Liver (tissue), 9 donors: ENCODE data around the gene HPCAL4. TPM values are rescaled to one million over a fixed set of nuclear protein-coding genes. Genes with fewer than 3 reads are reported as not detected.

Experiments used
- DNase-seq: peaks from one replicate; pipeline ENCODE4 v3.0.0-alpha.2; 2017; ENCODE audit warnings: low spot score
- H3K27ac ChIP-seq, 2 donors: one replicate each; pipeline ENCODE4 v1.7.0; 2013; ENCODE audit warnings: inconsistent platforms in 2 of 2, low read length in 2 of 2, control low read depth in 1 of 2, low read depth in 1 of 2, mild to moderate bottlenecking in 1 of 2
- H3K27me3 ChIP-seq, 4 donors: one replicate each; pipeline versions ENCODE4 v1.6.1 to v1.7.0; 2013; ENCODE audit warnings: low read length in 3 of 4, inconsistent platforms in 1 of 4, mild to moderate bottlenecking in 1 of 4, moderate library complexity in 1 of 4; ENCODE audit not compliant: control insufficient read depth in 4 of 4, insufficient read depth in 4 of 4
- H3K36me3 ChIP-seq, 4 donors: one replicate each; pipeline versions ENCODE4 v1.6.1 to v1.7.0; 2013; ENCODE audit warnings: low read length in 3 of 4, mild to moderate bottlenecking in 3 of 4, low read depth in 1 of 4, moderate library complexity in 1 of 4; ENCODE audit not compliant: control insufficient read depth in 4 of 4, insufficient read depth in 3 of 4
- H3K4me1 ChIP-seq, 4 donors: one replicate each; pipeline versions ENCODE4 v1.6.1 to v1.7.0; 2013; ENCODE audit warnings: low read length in 3 of 4, mild to moderate bottlenecking in 3 of 4, moderate library complexity in 1 of 4; ENCODE audit not compliant: control insufficient read depth in 4 of 4, insufficient read depth in 4 of 4
- H3K4me3 ChIP-seq, 3 donors: one replicate each; pipeline versions ENCODE4 v1.6.1 to v1.7.0; 2013; ENCODE audit warnings: low read length in 3 of 3, control low read depth in 1 of 3, low read depth in 1 of 3, mild to moderate bottlenecking in 1 of 3
- H3K9ac ChIP-seq, 2 donors: one replicate each; pipeline ENCODE4 v1.7.0; 2013; ENCODE audit warnings: low read length in 2 of 2, mild to moderate bottlenecking in 2 of 2, moderate library complexity in 2 of 2, control low read depth in 1 of 2, low read depth in 1 of 2
- H3K9me3 ChIP-seq, 4 donors: one replicate each; pipeline versions ENCODE4 v1.6.1 to v1.7.0; 2013; ENCODE audit warnings: low read length in 3 of 4; ENCODE audit not compliant: control insufficient read depth in 4 of 4
- EGR1 ChIP-seq, 2 donors: IDR thresholded peaks; 2 replicates each; pipeline ENCODE4 v1.6.1; 2016 to 2018; ENCODE audit warnings: antibody characterized with exemption in 2 of 2, low read depth in 2 of 2
- FOXA1 ChIP-seq: IDR thresholded peaks from 2 replicates; pipeline ENCODE4 v1.6.1; 2016; ENCODE audit warnings: antibody characterized with exemption
- FOXA2 ChIP-seq: IDR thresholded peaks from 2 replicates; pipeline ENCODE4 v1.6.1; 2016; ENCODE audit warnings: antibody characterized with exemption
- GABPA ChIP-seq, 2 donors: IDR thresholded peaks in 1 of 2; conservative IDR thresholded peaks in 1 of 2; 2 replicates each; pipeline ENCODE4 v1.6.1; 2016; ENCODE audit warnings: antibody characterized with exemption in 2 of 2, mild to moderate bottlenecking in 1 of 2, moderate library complexity in 1 of 2
- HNF4A ChIP-seq, 2 donors: conservative IDR thresholded peaks; 2 replicates each; pipeline ENCODE4 v1.6.1; 2016; ENCODE audit warnings: antibody characterized with exemption in 2 of 2, mild to moderate bottlenecking in 2 of 2
- HNF4G ChIP-seq: IDR thresholded peaks from 2 replicates; pipeline ENCODE4 v1.6.1; 2016; ENCODE audit warnings: antibody characterized with exemption
- JUND ChIP-seq, 2 donors: IDR thresholded peaks; 2 replicates each; pipeline ENCODE4 v1.6.1; 2016; ENCODE audit warnings: antibody characterized with exemption in 2 of 2
- NR2F2 ChIP-seq: IDR thresholded peaks from 2 replicates; pipeline ENCODE4 v1.6.1; 2016; ENCODE audit warnings: antibody characterized with exemption
- RAD21 ChIP-seq, 2 donors: IDR thresholded peaks; 2 replicates each; pipeline ENCODE4 v1.6.1; 2016; ENCODE audit warnings: antibody characterized with exemption in 2 of 2, mild to moderate bottlenecking in 2 of 2
- RXRA ChIP-seq, 2 donors: IDR thresholded peaks; 2 replicates each; pipeline ENCODE4 v1.6.1; 2017 to 2018; ENCODE audit warnings: antibody characterized with exemption in 2 of 2, mild to moderate bottlenecking in 1 of 2
- TAF1 ChIP-seq: conservative IDR thresholded peaks from 2 replicates; pipeline ENCODE4 v1.6.1; 2016; ENCODE audit warnings: antibody characterized with exemption, mild to moderate bottlenecking
- YY1 ChIP-seq: IDR thresholded peaks from 2 replicates; pipeline ENCODE4 v1.6.1; 2016; ENCODE audit warnings: antibody characterized with exemption, mild to moderate bottlenecking
- WGBS: extraction: QIAGEN DNeasy Blood & Tissue Kit; methylation state at CpG from one replicate; pipeline ENCODE4 v1.1.7; 2013; 5-methylcytosine and 5-hydroxymethylcytosine counted together
- polyA plus RNA-seq, 2 donors: library from polyadenylated mRNA; stranded (reverse) in 1 of 2; unstranded in 1 of 2; fragments of 200-250 nt in 1 of 2; fragments of >200 nt in 1 of 2; fragmentation: Nextera tagmentation in 1 of 2; extraction: Ambion mirVana in 1 of 2; gene quantifications; one replicate each; pipeline versions ENCODE4 v1.2.1 to v1.2.3, GENCODE V29; 2013 to 2015
- total RNA-seq, 2 donors: library from RNA; depleted of rRNA; stranded (reverse); fragments of >200 nt; gene quantifications; one replicate each; pipeline ENCODE4 v1.2.3, GENCODE V29; 2014
- TF ChIP-seq, protein P1 (sequence below): IDR thresholded peaks from 2 replicates; pipeline ENCODE4 v1.6.1; 2016; ENCODE audit warnings: antibody characterized with exemption, mild to moderate bottlenecking
- TF ChIP-seq, protein P2 (sequence below): fragments of 150-350 bp; IDR thresholded peaks from 2 replicates; pipeline ENCODE4 v1.5.1; 2017; ENCODE audit warnings: improper control_type of control experiment, low read depth, low read length; ENCODE audit not compliant: missing input control
- TF ChIP-seq, protein P3 (sequence below): IDR thresholded peaks from 2 replicates; pipeline ENCODE4 v1.6.1; 2016; ENCODE audit warnings: antibody characterized with exemption
- TF ChIP-seq, protein P4 (sequence below): IDR thresholded peaks from 2 replicates; pipeline ENCODE4 v1.6.1; 2016; ENCODE audit warnings: antibody characterized with exemption
- TF ChIP-seq, protein P5 (sequence below): IDR thresholded peaks from 2 replicates; pipeline ENCODE4 v1.6.1; 2016; ENCODE audit warnings: antibody characterized with exemption
- donor health status: healthy.
- donor health status: healthy.
- donor health status: healthy.
- donor health status: healthy.
- donor health status: healthy.

Gene HPCAL4
- total and polyA plus RNA-seq, 4 donors: not detected

DNA sequence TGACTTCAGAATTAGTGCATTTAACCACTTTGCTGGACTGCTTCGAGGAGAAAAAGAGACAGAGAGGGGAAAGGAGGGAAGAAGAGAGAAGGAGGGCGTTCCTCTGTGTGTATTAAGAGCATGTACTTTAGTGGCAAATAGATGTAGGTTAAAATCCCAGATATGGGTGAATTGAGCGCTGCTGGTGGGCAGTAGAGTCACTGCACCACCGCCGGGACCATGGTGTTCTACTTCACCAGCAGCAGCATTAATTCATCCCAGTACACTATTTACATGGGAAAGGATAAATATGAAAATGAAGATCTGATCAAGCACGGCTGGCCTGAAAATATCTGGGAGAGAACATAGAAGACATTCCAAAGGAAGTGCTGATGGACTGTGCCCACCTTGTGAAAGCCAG, 26.6 kb upstream of the HPCAL4 start:
- WGBS: 44% methylated on average over 6 of the region's 6 CpGs
- no peak overlapping the region for H3K4me3 ChIP-seq

DNA sequence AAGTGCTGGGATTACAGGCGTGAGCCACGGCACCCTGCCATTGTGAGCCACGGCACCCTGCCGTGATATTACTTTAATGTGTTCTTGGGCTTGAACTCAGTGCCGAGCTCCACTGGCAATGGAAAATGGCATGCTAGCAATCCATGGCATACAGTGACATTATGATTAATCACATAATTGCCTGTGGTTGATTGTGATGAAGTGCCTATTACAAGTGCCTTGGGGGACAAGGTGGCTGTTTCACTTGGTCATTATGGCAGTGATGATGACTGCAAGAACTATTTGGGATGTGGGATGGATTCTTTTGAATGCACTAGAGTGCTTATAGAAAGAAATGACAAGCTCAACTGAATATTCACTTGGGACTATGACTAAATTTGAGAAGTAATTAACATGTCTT, 22.3 kb upstream of the HPCAL4 start:
- Histone ChIP-seq H3K36me3 (no peaks in the 10 kb centered on the region), H3K4me3 (no peak overlapping the region), H3K9ac (no peak overlapping the region), H3K4me1 (no peaks in the 10 kb centered on the region), H3K27ac (no peak overlapping the region), H3K27me3 (peaks cover 0 to 9% (median 0%) of the 10 kb centered on the region in 4 donors), H3K9me3 (no peaks in the 10 kb centered on the region)
- no peak for DNase-seq
- TF ChIP-seq JUND (IDR thresholded peaks at IDR 0.05) (no peak), GABPA (IDR thresholded peaks at IDR 0.05 in 1 of 2, conservative IDR thresholded peaks at IDR 0.05 in 1 of 2) (no peak), EGR1 (IDR thresholded peaks at IDR 0.05; ENCODE audit: low read depth in 2 of 2) (no peak)
- TF ChIP-seq, protein P1, sequence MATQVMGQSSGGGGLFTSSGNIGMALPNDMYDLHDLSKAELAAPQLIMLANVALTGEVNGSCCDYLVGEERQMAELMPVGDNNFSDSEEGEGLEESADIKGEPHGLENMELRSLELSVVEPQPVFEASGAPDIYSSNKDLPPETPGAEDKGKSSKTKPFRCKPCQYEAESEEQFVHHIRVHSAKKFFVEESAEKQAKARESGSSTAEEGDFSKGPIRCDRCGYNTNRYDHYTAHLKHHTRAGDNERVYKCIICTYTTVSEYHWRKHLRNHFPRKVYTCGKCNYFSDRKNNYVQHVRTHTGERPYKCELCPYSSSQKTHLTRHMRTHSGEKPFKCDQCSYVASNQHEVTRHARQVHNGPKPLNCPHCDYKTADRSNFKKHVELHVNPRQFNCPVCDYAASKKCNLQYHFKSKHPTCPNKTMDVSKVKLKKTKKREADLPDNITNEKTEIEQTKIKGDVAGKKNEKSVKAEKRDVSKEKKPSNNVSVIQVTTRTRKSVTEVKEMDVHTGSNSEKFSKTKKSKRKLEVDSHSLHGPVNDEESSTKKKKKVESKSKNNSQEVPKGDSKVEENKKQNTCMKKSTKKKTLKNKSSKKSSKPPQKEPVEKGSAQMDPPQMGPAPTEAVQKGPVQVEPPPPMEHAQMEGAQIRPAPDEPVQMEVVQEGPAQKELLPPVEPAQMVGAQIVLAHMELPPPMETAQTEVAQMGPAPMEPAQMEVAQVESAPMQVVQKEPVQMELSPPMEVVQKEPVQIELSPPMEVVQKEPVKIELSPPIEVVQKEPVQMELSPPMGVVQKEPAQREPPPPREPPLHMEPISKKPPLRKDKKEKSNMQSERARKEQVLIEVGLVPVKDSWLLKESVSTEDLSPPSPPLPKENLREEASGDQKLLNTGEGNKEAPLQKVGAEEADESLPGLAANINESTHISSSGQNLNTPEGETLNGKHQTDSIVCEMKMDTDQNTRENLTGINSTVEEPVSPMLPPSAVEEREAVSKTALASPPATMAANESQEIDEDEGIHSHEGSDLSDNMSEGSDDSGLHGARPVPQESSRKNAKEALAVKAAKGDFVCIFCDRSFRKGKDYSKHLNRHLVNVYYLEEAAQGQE: no peak
- 92% methylated on average over 5 of the region's 5 CpGs for WGBS

More for the DNA sequence above, 26.6 kb upstream of the HPCAL4 start:
- TF ChIP-seq JUND (IDR thresholded peaks at IDR 0.05) (no peak), RAD21 (IDR thresholded peaks at IDR 0.05) (no peak), HNF4G (no peak), FOXA2 (no peak), FOXA1 (no peak), NR2F2 (no peak), TAF1 (no peak), RXRA (IDR thresholded peaks at IDR 0.05) (no peak), YY1 (no peak), EGR1 (IDR thresholded peaks at IDR 0.05; ENCODE audit: low read depth in 2 of 2) (no peak), HNF4A (conservative IDR thresholded peaks at IDR 0.05) (no peak), GABPA (IDR thresholded peaks at IDR 0.05 in 1 of 2, conservative IDR thresholded peaks at IDR 0.05 in 1 of 2) (no peak)
- TF ChIP-seq, protein P2, sequence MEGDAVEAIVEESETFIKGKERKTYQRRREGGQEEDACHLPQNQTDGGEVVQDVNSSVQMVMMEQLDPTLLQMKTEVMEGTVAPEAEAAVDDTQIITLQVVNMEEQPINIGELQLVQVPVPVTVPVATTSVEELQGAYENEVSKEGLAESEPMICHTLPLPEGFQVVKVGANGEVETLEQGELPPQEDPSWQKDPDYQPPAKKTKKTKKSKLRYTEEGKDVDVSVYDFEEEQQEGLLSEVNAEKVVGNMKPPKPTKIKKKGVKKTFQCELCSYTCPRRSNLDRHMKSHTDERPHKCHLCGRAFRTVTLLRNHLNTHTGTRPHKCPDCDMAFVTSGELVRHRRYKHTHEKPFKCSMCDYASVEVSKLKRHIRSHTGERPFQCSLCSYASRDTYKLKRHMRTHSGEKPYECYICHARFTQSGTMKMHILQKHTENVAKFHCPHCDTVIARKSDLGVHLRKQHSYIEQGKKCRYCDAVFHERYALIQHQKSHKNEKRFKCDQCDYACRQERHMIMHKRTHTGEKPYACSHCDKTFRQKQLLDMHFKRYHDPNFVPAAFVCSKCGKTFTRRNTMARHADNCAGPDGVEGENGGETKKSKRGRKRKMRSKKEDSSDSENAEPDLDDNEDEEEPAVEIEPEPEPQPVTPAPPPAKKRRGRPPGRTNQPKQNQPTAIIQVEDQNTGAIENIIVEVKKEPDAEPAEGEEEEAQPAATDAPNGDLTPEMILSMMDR: no peak
- TF ChIP-seq, protein P3, sequence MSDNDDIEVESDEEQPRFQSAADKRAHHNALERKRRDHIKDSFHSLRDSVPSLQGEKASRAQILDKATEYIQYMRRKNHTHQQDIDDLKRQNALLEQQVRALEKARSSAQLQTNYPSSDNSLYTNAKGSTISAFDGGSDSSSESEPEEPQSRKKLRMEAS: no peak
- TF ChIP-seq, protein P4, sequence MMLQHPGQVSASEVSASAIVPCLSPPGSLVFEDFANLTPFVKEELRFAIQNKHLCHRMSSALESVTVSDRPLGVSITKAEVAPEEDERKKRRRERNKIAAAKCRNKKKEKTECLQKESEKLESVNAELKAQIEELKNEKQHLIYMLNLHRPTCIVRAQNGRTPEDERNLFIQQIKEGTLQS: no peak
- TF ChIP-seq, protein P5, sequence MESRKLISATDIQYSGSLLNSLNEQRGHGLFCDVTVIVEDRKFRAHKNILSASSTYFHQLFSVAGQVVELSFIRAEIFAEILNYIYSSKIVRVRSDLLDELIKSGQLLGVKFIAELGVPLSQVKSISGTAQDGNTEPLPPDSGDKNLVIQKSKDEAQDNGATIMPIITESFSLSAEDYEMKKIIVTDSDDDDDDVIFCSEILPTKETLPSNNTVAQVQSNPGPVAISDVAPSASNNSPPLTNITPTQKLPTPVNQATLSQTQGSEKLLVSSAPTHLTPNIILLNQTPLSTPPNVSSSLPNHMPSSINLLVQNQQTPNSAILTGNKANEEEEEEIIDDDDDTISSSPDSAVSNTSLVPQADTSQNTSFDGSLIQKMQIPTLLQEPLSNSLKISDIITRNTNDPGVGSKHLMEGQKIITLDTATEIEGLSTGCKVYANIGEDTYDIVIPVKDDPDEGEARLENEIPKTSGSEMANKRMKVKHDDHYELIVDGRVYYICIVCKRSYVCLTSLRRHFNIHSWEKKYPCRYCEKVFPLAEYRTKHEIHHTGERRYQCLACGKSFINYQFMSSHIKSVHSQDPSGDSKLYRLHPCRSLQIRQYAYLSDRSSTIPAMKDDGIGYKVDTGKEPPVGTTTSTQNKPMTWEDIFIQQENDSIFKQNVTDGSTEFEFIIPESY: no peak
- TF ChIP-seq, protein P1: no peak
- H3K9me3 ChIP-seq: no peaks in the 10 kb centered on the region
- no peak overlapping the region for H3K9ac ChIP-seq
- no peak overlapping the region for H3K27ac ChIP-seq
- peaks cover 0 to 9% (median 0%) of the 10 kb centered on the region in 4 donors for H3K27me3 ChIP-seq
- no peak for DNase-seq
- H3K36me3 ChIP-seq: no peaks in the 10 kb centered on the region
- no peaks in the 10 kb centered on the region for H3K4me1 ChIP-seq
